Measurements from ENCODE around the gene NPY. TPM values are rescaled to one million over a fixed set of nuclear protein-coding genes. Genes with fewer than 3 reads are reported as not detected.

Gene NPY
- total and polyA plus RNA-seq, 4 donors = 0.47 TPM; not detected in 3

- H3K9me3 ChIP-seq (ENCODE audit: control insufficient read depth in 4 of 4, low read length in 3 of 4) = no peaks in the 10 kb centered on the region
- no peak overlapping the region for H3K9ac ChIP-seq (ENCODE audit: low read depth in 1 of 2, low read length in 2 of 2)
- WGBS = 8% methylated on average over 19 of the region's 19 CpGs
- H3K4me1 ChIP-seq (ENCODE audit: control insufficient read depth in 4 of 4, insufficient read depth in 4 of 4, low read length in 3 of 4) = peaks cover 8 to 20% (median 11%) of the 10 kb centered on the region in 4 donors
- H3K27me3 ChIP-seq (ENCODE audit: control insufficient read depth in 4 of 4, insufficient read depth in 4 of 4, low read length in 3 of 4) = peaks cover 0 to 18% (median 14%) of the 10 kb centered on the region in 4 donors
- no peak overlapping the region for H3K27ac ChIP-seq (ENCODE audit: low read depth in 1 of 2, low read length in 2 of 2)
- no peak overlapping the region for H3K4me3 ChIP-seq (ENCODE audit: low read depth in 1 of 3, low read length in 3 of 3)
- TF ChIP-seq YY1 (IDR thresholded peaks at IDR 0.05) (no peak), NR2F2 (IDR thresholded peaks at IDR 0.05) (no peak), FOXA2 (IDR thresholded peaks at IDR 0.05) (no peak), JUND (IDR thresholded peaks at IDR 0.05) (no peak), REST (IDR thresholded peaks at IDR 0.05) (no peak), SP1 (IDR thresholded peaks at IDR 0.05) (no peak), RXRA (IDR thresholded peaks at IDR 0.05) (no peak), CTCF (IDR thresholded peaks at IDR 0.05; ENCODE audit: low read depth, low read length, missing input control) (no peak), FOXA1 (IDR thresholded peaks at IDR 0.05) (no peak), HNF4A (conservative IDR thresholded peaks at IDR 0.05) (no peak), EGR1 (IDR thresholded peaks at IDR 0.05; ENCODE audit: low read depth in 2 of 2) (no peak), RAD21 (IDR thresholded peaks at IDR 0.05) (no peak)
- no peak for DNase-seq (ENCODE audit: low spot score)
- no peaks in the 10 kb centered on the region for H3K36me3 ChIP-seq (ENCODE audit: control insufficient read depth in 4 of 4, insufficient read depth in 3 of 4, low read depth in 1 of 4, low read length in 3 of 4)
These were observed 465 bp upstream of the NPY start for GRCh38 chr7:24283554-24283896.

GRCh38 chr7:24284699-24285506 lies 913 bp downstream of the NPY start:
- Histone ChIP-seq H3K9me3 (ENCODE audit: control insufficient read depth in 4 of 4, low read length in 3 of 4) (no peaks in the 10 kb centered on the region), H3K4me3 (ENCODE audit: low read depth in 1 of 3, low read length in 3 of 3) (no peak overlapping the region), H3K27me3 (ENCODE audit: control insufficient read depth in 4 of 4, insufficient read depth in 4 of 4, low read length in 3 of 4) (peaks cover 0 to 19% (median 14%) of the 10 kb centered on the region in 4 donors), H3K9ac (ENCODE audit: low read depth in 1 of 2, low read length in 2 of 2) (no peak overlapping the region), H3K4me1 (ENCODE audit: control insufficient read depth in 4 of 4, insufficient read depth in 4 of 4, low read length in 3 of 4) (peaks cover 8 to 20% (median 11%) of the 10 kb centered on the region in 4 donors), H3K27ac (ENCODE audit: low read depth in 1 of 2, low read length in 2 of 2) (no peak overlapping the region), H3K36me3 (ENCODE audit: control insufficient read depth in 4 of 4, insufficient read depth in 3 of 4, low read depth in 1 of 4, low read length in 3 of 4) (no peaks in the 10 kb centered on the region)
- TF ChIP-seq HNF4G (IDR thresholded peaks at IDR 0.05) (no peak), FOXA1 (IDR thresholded peaks at IDR 0.05) (no peak), FOXA2 (IDR thresholded peaks at IDR 0.05) (no peak), YY1 (IDR thresholded peaks at IDR 0.05) (no peak), CTCF (IDR thresholded peaks at IDR 0.05; ENCODE audit: low read depth, low read length, missing input control) (no peak), RAD21 (IDR thresholded peaks at IDR 0.05) (no peak), EGR1 (IDR thresholded peaks at IDR 0.05; ENCODE audit: low read depth in 2 of 2) (no peak), REST (IDR thresholded peaks at IDR 0.05) (no peak)
- WGBS = 7% methylated on average over 51 of the region's 51 CpGs
- no peak for DNase-seq (ENCODE audit: low spot score)

All from liver (tissue), 9 donors.